CD4-positive, alpha-beta memory T cell (primary cell): Measurements from ENCODE around the gene OR51A2. TPM values are rescaled to one million over a fixed set of nuclear protein-coding genes. Genes with fewer than 3 reads are reported as not detected.

ENCODE experiments used
- CTCF ChIA-PET: fragments of 350-600 bp; sonication (Branson Sonifier 250); formaldehyde crosslinking; loops from one replicate; lab custom pipeline; 2021; ENCODE audit warnings: inconsistent platforms; ENCODE audit not compliant: partially characterized antibody; lab: Charles Lee
- POLR2A ChIA-PET: fragments of 350-600 bp; sonication (Branson Sonifier 250); formaldehyde crosslinking; loops from one replicate; lab custom pipeline; 2021; ENCODE audit not compliant: partially characterized antibody; lab: Charles Lee
- DNase-seq, 5 donors: peaks; one replicate each; pipeline versions ENCODE4 v3.0.0 to v3.0.0-alpha.2; 2020 to 2022; ENCODE audit warnings: mixed read lengths in 1 of 5
- H3K27ac ChIP-seq: one replicate; pipeline ENCODE4 v1.7.0; 2013; ENCODE audit warnings: low read depth, low read length
- H3K27me3 ChIP-seq: 2 replicates; pipeline ENCODE4 v1.7.0; 2013; ENCODE audit warnings: mild to moderate bottlenecking, low read length, moderate library complexity; ENCODE audit not compliant: insufficient read depth
- H3K36me3 ChIP-seq: 2 replicates; pipeline ENCODE4 v1.7.0; 2013; ENCODE audit warnings: mild to moderate bottlenecking, low read length, moderate library complexity; ENCODE audit not compliant: insufficient read depth
- H3K4me1 ChIP-seq: 2 replicates; pipeline ENCODE4 v1.7.0; 2013; ENCODE audit warnings: mild to moderate bottlenecking, low read length, moderate library complexity; ENCODE audit not compliant: insufficient read depth
- H3K4me3 ChIP-seq, 2 donors: one replicate each; pipeline ENCODE4 v1.7.0; 2013; ENCODE audit warnings: low read length in 2 of 2, mild to moderate bottlenecking in 1 of 2
- H3K9me3 ChIP-seq, 2 donors: one replicate each; pipeline ENCODE4 v1.7.0; 2013; ENCODE audit warnings: low read length in 2 of 2, control low read depth in 1 of 2; ENCODE audit not compliant: control insufficient read depth in 1 of 2
- H3K27ac Mint-ChIP-seq, 7 donors: one replicate each; pipeline ENCODE4 v1.8.0; 2020 to 2021; ENCODE audit warnings: mixed read lengths in 7 of 7, mild to moderate bottlenecking in 6 of 7, inconsistent platforms in 3 of 7, moderate library complexity in 3 of 7
- H3K27me3 Mint-ChIP-seq, 2 donors: one replicate each; pipeline ENCODE4 v1.8.0; 2020 to 2021; ENCODE audit warnings: mixed read lengths in 2 of 2
- H3K36me3 Mint-ChIP-seq, 2 donors: one replicate each; pipeline ENCODE4 v1.8.0; 2020 to 2021; ENCODE audit warnings: mixed read lengths in 2 of 2, inconsistent platforms in 1 of 2, mild to moderate bottlenecking in 1 of 2
- H3K4me1 Mint-ChIP-seq, 4 donors: one replicate each; pipeline ENCODE4 v1.8.0; 2020 to 2021; ENCODE audit warnings: mixed read lengths in 4 of 4, mild to moderate bottlenecking in 1 of 4
- H3K4me3 Mint-ChIP-seq, 8 donors: one replicate each; pipeline ENCODE4 v1.8.0; 2020 to 2021; ENCODE audit warnings: mixed read lengths in 8 of 8, mild to moderate bottlenecking in 7 of 8, moderate library complexity in 6 of 8, inconsistent platforms in 3 of 8
- H3K9me3 Mint-ChIP-seq, 8 donors: one replicate each; pipeline ENCODE4 v1.8.0; 2020 to 2021; ENCODE audit warnings: mixed read lengths in 8 of 8, mild to moderate bottlenecking in 5 of 8, inconsistent platforms in 3 of 8, moderate library complexity in 1 of 8
- intact Hi-C: fragments of 100-400 bp; cut with micrococcal nuclease; formaldehyde crosslinking; loops from one replicate; pipeline ENCODE4 v1.15.1; 2023
- polyA plus RNA-seq, 2 donors: library from polyadenylated mRNA; unstranded; fragments of 300-500 nt; fragmentation: Illumina TruSeq; gene quantifications; one replicate each; pipeline ENCODE4 v1.2.3, GENCODE V29; 2021
- total RNA-seq, 2 experiments: library from RNA; stranded (reverse); gene quantifications; one replicate each; pipeline ENCODE4 v1.2.3, GENCODE V29; 2021

The OR51A2 gene
- total and polyA plus RNA-seq, 4 experiments from 2014 or later, result not detected

DNA sequence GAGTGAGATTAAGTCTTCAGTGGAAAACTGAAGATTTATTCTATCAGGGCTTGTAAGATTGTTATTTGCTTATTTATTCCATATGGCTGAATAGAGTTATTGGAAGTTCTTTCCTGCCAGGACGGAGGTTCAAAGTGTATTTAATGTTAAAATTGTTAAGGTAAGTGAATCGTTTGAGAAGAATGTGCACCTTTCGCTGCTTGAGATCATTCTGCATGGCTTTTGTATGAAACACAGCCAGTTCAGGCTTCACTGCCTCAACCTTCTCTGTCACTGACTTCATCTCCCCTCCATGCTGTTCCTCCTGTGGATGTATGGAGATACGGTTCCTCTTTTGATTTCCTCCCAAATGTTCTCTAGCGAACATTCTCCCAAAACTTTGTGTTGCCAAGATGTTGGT, 19.9 kb upstream of the OR51A2 start:
- intact Hi-C loops, result no loop called here
- H3K27ac Mint-ChIP-seq, result no peak overlapping the region
- peaks cover 0 to 7% (median under 1%) of the 10 kb centered on the region in 8 donors for H3K9me3 Mint-ChIP-seq
- Histone ChIP-seq H3K9me3 (no peaks in the 10 kb centered on the region), H3K27me3 (no peaks in the 10 kb centered on the region), H3K27ac (no peak overlapping the region), H3K4me1 (no peaks in the 10 kb centered on the region), H3K4me3 (no peak overlapping the region), H3K36me3 (no peaks in the 10 kb centered on the region)
- ChIA-PET POLR2A (no interaction called here), CTCF (no interaction called here)
- H3K4me1 Mint-ChIP-seq, result no peaks in the 10 kb centered on the region
- H3K36me3 Mint-ChIP-seq, result no peaks in the 10 kb centered on the region
- DNase-seq, result no peak
- no peaks in the 10 kb centered on the region for H3K27me3 Mint-ChIP-seq
- H3K4me3 Mint-ChIP-seq, result no peak overlapping the region

DNA sequence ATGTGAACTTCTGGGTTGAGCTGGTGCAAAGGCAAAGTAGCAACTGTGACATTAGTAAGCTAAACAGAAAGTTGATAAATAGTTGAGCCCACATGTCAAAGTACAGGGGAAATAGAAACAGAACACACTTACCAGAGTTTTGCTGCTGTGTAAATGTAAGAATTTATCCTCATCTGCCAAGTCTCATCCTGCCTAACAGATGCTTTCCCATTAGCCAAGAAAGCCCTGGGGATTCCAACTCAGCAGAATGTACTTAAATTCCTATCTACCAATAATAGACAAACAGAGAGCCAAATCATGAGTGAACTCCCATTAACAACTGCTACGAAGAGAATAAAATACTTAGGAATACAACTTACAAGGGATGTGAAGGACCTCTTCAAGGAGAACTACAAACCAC, 7.3 kb upstream of the OR51A2 start:
- Mint-ChIP-seq H3K27me3 (peaks cover 0 to 2% of the 10 kb centered on the region in 2 donors), H3K4me3 (no peak overlapping the region), H3K4me1 (no peaks in the 10 kb centered on the region), H3K9me3 (peaks cover 0 to 11% (median 0%) of the 10 kb centered on the region in 8 donors), H3K27ac (no peak overlapping the region), H3K36me3 (no peaks in the 10 kb centered on the region)
- ChIA-PET CTCF (no interaction called here), POLR2A (interaction anchor here (0.6 kb wide), 1 partner anchor 36 kb away, joined by 4 read pairs; no protein-coding TSS in a partner anchor)
- Histone ChIP-seq H3K4me1 (no peaks in the 10 kb centered on the region), H3K9me3 (no peaks in the 10 kb centered on the region), H3K27me3 (no peaks in the 10 kb centered on the region), H3K4me3 (no peak overlapping the region), H3K36me3 (no peaks in the 10 kb centered on the region), H3K27ac (no peak overlapping the region)
- DNase-seq, result no peak
- intact Hi-C loops, result no loop called here

DNA sequence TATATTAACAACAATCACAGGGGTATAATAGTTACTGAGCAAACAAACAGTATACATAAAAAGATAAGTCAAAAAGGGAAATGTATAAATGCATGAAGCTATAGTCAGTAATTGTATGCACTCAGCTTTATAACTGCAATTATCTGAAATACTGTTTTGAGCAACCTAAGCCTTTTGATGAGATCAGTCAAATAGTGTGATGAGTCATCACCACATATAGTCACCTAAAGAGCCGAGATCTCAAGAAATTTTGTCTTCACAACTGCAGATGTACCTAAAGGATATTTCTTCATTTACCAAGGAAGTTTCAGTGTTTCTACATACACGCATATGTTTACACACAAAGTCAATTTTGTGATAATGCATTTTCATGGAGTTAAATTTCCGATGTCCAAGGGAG, 5.4 kb upstream of the OR51A2 start:
- no peak overlapping the region for H3K27ac Mint-ChIP-seq
- POLR2A ChIA-PET, result no interaction called here
- CTCF ChIA-PET, result no interaction called here

DNA sequence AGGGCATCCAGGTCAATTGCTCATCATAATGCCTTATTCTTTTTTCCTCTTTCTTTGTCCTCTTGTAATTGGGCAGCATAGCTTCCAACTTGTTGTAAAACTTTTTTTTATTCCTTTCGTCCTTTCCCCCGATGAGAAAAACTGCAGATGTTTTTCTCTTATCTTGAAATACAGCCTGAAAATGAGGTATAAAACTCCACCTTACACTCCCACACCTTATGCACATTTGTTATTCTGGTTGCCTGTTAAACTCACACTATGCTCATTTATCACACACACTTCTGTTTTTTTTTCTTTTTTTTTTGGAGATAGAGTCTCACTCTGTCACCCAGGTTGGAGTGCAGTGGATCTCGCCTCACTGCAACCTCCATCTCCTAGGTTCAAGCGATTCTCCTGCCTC, 1.9 kb upstream of the OR51A2 start:
- H3K9me3 ChIP-seq, result no peaks in the 10 kb centered on the region

More for the DNA sequence above, 5.4 kb upstream of the OR51A2 start:
- H3K4me3 Mint-ChIP-seq, result no peak overlapping the region
- no peaks in the 10 kb centered on the region for H3K4me1 Mint-ChIP-seq
- H3K36me3 Mint-ChIP-seq, result no peaks in the 10 kb centered on the region
- Histone ChIP-seq H3K27ac (no peak overlapping the region), H3K4me3 (no peak overlapping the region), H3K36me3 (no peaks in the 10 kb centered on the region), H3K27me3 (no peaks in the 10 kb centered on the region), H3K4me1 (no peaks in the 10 kb centered on the region), H3K9me3 (no peaks in the 10 kb centered on the region)
- no peak for DNase-seq
- H3K27me3 Mint-ChIP-seq, result peaks cover 0 to 2% of the 10 kb centered on the region in 2 donors
- peaks cover 0 to 11% (median 0%) of the 10 kb centered on the region in 8 donors for H3K9me3 Mint-ChIP-seq
- intact Hi-C loops, result no loop called here

DNA sequence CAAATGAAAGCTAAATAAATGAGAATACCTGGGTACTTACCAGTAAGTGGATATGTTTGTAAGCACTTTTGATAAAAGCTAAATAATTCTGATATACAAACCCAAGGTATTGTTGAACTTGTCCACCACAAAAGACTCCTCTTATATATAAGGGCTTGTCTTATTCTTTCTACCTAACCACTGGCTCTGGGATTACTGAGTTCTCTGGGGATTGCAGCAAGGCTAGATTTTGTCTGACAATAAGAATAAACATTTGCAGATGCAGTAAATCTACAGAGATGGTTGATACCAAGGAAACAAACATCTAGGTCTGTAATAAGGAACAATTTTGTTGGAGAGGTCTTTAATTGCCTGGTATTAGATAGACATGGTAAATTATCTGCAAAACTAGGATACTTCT, 8.0 kb downstream of the OR51A2 start, which contains the start of gene OR51A4:
Gene OR51A4 (minus strand): TSS at position 101 of the 400 bp plus-strand sequence. CDS start 505 bp downstream, outside the sequence.
- H3K27me3 Mint-ChIP-seq, result no peaks in the 10 kb centered on the region
- POLR2A ChIA-PET, result no interaction called here
- no peaks in the 10 kb centered on the region for H3K4me1 ChIP-seq

More for the DNA sequence above, 1.9 kb upstream of the OR51A2 start:
- Mint-ChIP-seq H3K27me3 (peaks cover 0 to 2% of the 10 kb centered on the region in 2 donors), H3K9me3 (peaks cover 0 to 5% (median 0%) of the 10 kb centered on the region in 8 donors), H3K27ac (no peak overlapping the region), H3K4me3 (no peak overlapping the region), H3K36me3 (no peaks in the 10 kb centered on the region), H3K4me1 (no peaks in the 10 kb centered on the region)
- Histone ChIP-seq H3K4me1 (no peaks in the 10 kb centered on the region), H3K27me3 (no peaks in the 10 kb centered on the region), H3K4me3 (no peak overlapping the region), H3K36me3 (no peaks in the 10 kb centered on the region), H3K27ac (no peak overlapping the region)
- DNase-seq, result no peak
- intact Hi-C loops, result no loop called here
- POLR2A ChIA-PET, result no interaction called here
- CTCF ChIA-PET, result no interaction called here

DNA sequence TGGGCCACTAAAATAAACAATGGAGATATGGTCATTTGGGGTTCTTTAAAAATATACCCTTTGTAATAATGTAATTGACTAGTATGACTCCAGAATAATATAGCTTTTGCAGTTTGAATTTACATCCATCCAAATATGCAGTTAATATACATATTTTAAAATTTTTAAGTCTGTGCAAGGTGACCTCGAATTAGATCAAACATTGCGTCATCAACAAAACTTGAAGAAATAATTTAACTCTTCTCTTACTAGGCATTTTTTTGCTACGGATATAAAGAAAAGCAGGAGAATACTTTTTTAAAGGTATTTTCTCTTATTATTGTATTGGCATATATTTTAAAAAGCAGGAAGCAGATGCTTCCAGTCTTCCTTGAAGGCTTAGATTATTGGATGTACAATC, 18.8 kb downstream of the OR51A2 start:
- ChIA-PET CTCF (no interaction called here), POLR2A (no interaction called here)
- peaks cover 0 to 2% (median 0%) of the 10 kb centered on the region in 8 donors for H3K9me3 Mint-ChIP-seq
- Histone ChIP-seq H3K27ac (no peak overlapping the region), H3K36me3 (no peaks in the 10 kb centered on the region), H3K27me3 (no peaks in the 10 kb centered on the region), H3K4me3 (no peak overlapping the region), H3K9me3 (no peaks in the 10 kb centered on the region), H3K4me1 (no peaks in the 10 kb centered on the region)
- intact Hi-C loops, result no loop called here
- no peak overlapping the region for H3K4me3 Mint-ChIP-seq
- H3K27ac Mint-ChIP-seq, result no peak overlapping the region
- H3K36me3 Mint-ChIP-seq, result no peaks in the 10 kb centered on the region
- H3K4me1 Mint-ChIP-seq, result no peaks in the 10 kb centered on the region
- DNase-seq, result no peak
- peaks cover 0 to 2% of the 10 kb centered on the region in 2 donors for H3K27me3 Mint-ChIP-seq

More for the DNA sequence above, 8.0 kb downstream of the OR51A2 start, which contains the start of gene OR51A4:
- DNase-seq, result no peak
- intact Hi-C loops, result no loop called here
- CTCF ChIA-PET, result no interaction called here
- Histone ChIP-seq H3K36me3 (no peaks in the 10 kb centered on the region), H3K9me3 (no peaks in the 10 kb centered on the region), H3K27me3 (no peaks in the 10 kb centered on the region), H3K4me3 (no peak within 1 kb of the TSS), H3K27ac (no peak within 1 kb of the TSS)
- H3K4me3 Mint-ChIP-seq, result no peak within 1 kb of the TSS
- H3K9me3 Mint-ChIP-seq, result peaks cover 0 to 2% (median 0%) of the 10 kb centered on the region in 8 donors
- no peaks in the 10 kb centered on the region for H3K4me1 Mint-ChIP-seq
- H3K27ac Mint-ChIP-seq, result no peak within 1 kb of the TSS
- H3K36me3 Mint-ChIP-seq, result no peaks in the 10 kb centered on the region

DNA sequence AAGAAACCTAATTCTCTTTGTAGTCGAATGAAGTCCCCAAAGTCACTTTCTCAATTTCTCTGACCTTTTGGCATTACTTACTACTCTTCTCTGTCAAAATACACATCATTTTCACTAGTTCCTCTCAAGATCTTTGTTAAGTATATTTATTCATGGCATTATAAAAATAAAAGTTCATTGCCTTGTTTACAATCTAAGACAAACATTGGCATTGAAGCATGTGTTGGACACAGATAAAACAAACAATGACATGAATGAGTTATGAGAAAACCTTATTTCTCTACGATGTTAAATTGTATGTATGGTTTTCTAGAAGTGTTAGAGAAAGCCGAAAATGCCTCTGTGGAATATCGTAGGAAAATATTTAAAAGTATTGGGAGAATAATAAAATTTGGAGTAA, 22.8 kb downstream of the OR51A2 start:
- H3K27ac ChIP-seq, result no peak overlapping the region
- Mint-ChIP-seq H3K4me3 (no peak overlapping the region), H3K9me3 (peaks cover 0 to 6% (median 0%) of the 10 kb centered on the region in 8 donors), H3K36me3 (no peaks in the 10 kb centered on the region), H3K27me3 (peaks cover 2% of the 10 kb centered on the region in 2 donors), H3K4me1 (no peaks in the 10 kb centered on the region), H3K27ac (no peak overlapping the region)
- POLR2A ChIA-PET, result no interaction called here
- no peaks in the 10 kb centered on the region for H3K4me1 ChIP-seq
- H3K4me3 ChIP-seq, result no peak overlapping the region
- CTCF ChIA-PET, result no interaction called here
- H3K36me3 ChIP-seq, result no peaks in the 10 kb centered on the region
- DNase-seq, result no peak
- no peaks in the 10 kb centered on the region for H3K27me3 ChIP-seq
- H3K9me3 ChIP-seq, result no peaks in the 10 kb centered on the region
- intact Hi-C loops, result no loop called here
